GM13977 (cell line): Measurements from ENCODE around the gene HBE1.

Experiments
- DNase-seq: peaks from one replicate; pipeline ENCODE4 v3.0.0; 2012; ENCODE audit warnings: low spot score
- CTCF ChIP-seq: IDR thresholded peaks from 2 replicates; pipeline ENCODE4 v1.5.1; 2012; ENCODE audit warnings: mild to moderate bottlenecking, control low read depth; ENCODE audit not compliant: insufficient read depth; ENCODE audit errors: extremely low read depth, missing control alignments
- in situ Hi-C: fragments of 300-500 bp; cut with MboI; formaldehyde crosslinking; loops from one replicate; pipeline ENCODE4 v1.12.0; 2022; ENCODE audit warnings: low sequenced_read_pairs, low pct_unique_long_range_greater_than_20kb, mixed read lengths, inconsistent platforms; ENCODE audit not compliant: unreplicated experiment

The HBE1 gene

GRCh38 chr11:5234381-5234834 lies 35.3 kb downstream of the HBE1 start, which contains the start of gene HBD:
Gene HBD (minus strand): TSS chr11:5234483. CDS start chr11:5234433, 50 bp downstream.
- no peak for TF ChIP-seq CTCF
- in situ Hi-C loops: no loop called here
- peak; percentile 7 for DNase-seq

- in situ Hi-C loops: no loop called here
- no peak for DNase-seq
Measured at GRCh38 chr11:5233307-5233706, 36.4 kb downstream of the HBE1 start.

GRCh38 chr11:5232821-5233220 lies 36.9 kb downstream of the HBE1 start:
- DNase-seq: no peak
- in situ Hi-C loops: no loop called here
- TF ChIP-seq CTCF: no peak

More at GRCh38 chr11:5233307-5233706, 36.4 kb downstream of the HBE1 start:
- TF ChIP-seq CTCF: no peak

- no peak for DNase-seq
- in situ Hi-C loops: no loop called here
- TF ChIP-seq CTCF: no peak
Measured at GRCh38 chr11:5232176-5232575, 37.6 kb downstream of the HBE1 start.

GRCh38 chr11:5231111-5231510 lies 38.6 kb downstream of the HBE1 start:
- in situ Hi-C loops: no loop called here
- no peak for TF ChIP-seq CTCF

GRCh38 chr11:5230266-5230665 lies 39.5 kb downstream of the HBE1 start:
- in situ Hi-C loops: no loop called here
- no peak for DNase-seq
- TF ChIP-seq CTCF: no peak

More at GRCh38 chr11:5231111-5231510, 38.6 kb downstream of the HBE1 start:
- no peak for DNase-seq

GRCh38 chr11:5229796-5230195 lies 39.9 kb downstream of the HBE1 start:
- DNase-seq: no peak
- in situ Hi-C loops: no loop called here
- TF ChIP-seq CTCF: no peak
